Aorta (tissue), 5 donors: Measurements from ENCODE around the gene PNPO. TPM values are rescaled to one million over a fixed set of nuclear protein-coding genes. Genes with fewer than 3 reads are reported as not detected.

Experiments
- ATAC-seq: fragments of 200-7000 bp; cut with Tn5 transposase; one replicate; pipeline ENCODE4 v1.9.1; 2022; ENCODE audit warnings: moderate library complexity; ENCODE audit not compliant: low FRiP score
- DNase-seq, 2 donors: peaks; one replicate each; pipeline ENCODE4 v3.0.0-alpha.2; 2020
- H3K27ac ChIP-seq, 2 donors: one replicate each; pipeline ENCODE4 v1.5.1; 2013; ENCODE audit warnings: low read length in 2 of 2, mild to moderate bottlenecking in 2 of 2, moderate library complexity in 2 of 2, control low read depth in 1 of 2, inconsistent platforms in 1 of 2, low read depth in 1 of 2
- H3K27me3 ChIP-seq, 2 donors: one replicate each; pipeline ENCODE4 v1.6.1; 2013; ENCODE audit warnings: control low read depth in 1 of 2, low read length in 1 of 2, mild to moderate bottlenecking in 1 of 2, moderate library complexity in 1 of 2; ENCODE audit not compliant: insufficient read depth in 2 of 2, control insufficient read depth in 1 of 2
- H3K36me3 ChIP-seq, 2 donors: one replicate each; pipeline ENCODE4 v1.6.1; 2013; ENCODE audit warnings: control low read depth in 1 of 2, low read length in 1 of 2, mild to moderate bottlenecking in 1 of 2; ENCODE audit not compliant: insufficient read depth in 2 of 2, control insufficient read depth in 1 of 2
- H3K4me1 ChIP-seq, 2 donors: one replicate each; pipeline ENCODE4 v1.6.1; 2013; ENCODE audit warnings: low read length in 2 of 2, control low read depth in 1 of 2, mild to moderate bottlenecking in 1 of 2, moderate library complexity in 1 of 2; ENCODE audit not compliant: insufficient read depth in 2 of 2, control insufficient read depth in 1 of 2
- H3K4me3 ChIP-seq, 2 donors: one replicate each; pipeline ENCODE4 v1.5.1; 2013; ENCODE audit warnings: low read length in 2 of 2, control low read depth in 1 of 2, mild to moderate bottlenecking in 1 of 2
- H3K9me3 ChIP-seq: one replicate; pipeline ENCODE4 v1.6.1; 2013; ENCODE audit warnings: mild to moderate bottlenecking, low read length; ENCODE audit not compliant: control insufficient read depth
- WGBS, 2 donors: extraction: QIAGEN DNeasy Blood & Tissue Kit; methylation state at CpG; one replicate each; pipeline ENCODE4 v1.1.7; 2013; 5-methylcytosine and 5-hydroxymethylcytosine counted together
- intact Hi-C, 2 donors: fragments of 100-400 bp; cut with DNase I; formaldehyde crosslinking; loops; one replicate each; pipeline versions ENCODE4 v1.14.2 to v1.15.0; 2022
- polyA plus RNA-seq, 2 donors: library from polyadenylated mRNA; stranded (reverse); fragments of 200-250 nt; gene quantifications; one replicate each; pipeline ENCODE4 v1.2.3, GENCODE V29; 2013
- total RNA-seq, 2 donors: library from RNA; stranded (reverse); fragmentation: NEBNext Ultra II Directional; extraction: Animal tissue kit (Norgen Biotek cat#: 25700); gene quantifications; one replicate each; pipeline ENCODE4 v1.2.1, GENCODE V29; 2021
- donor health status: healthy with polysubstance abuse.
- donor health status: Bipolar disorder and iron deficiency.
- donor health status: DM: no; HTN: no; CAD: no.
- donor health status: DM: no; HTN: no; CAD: no.
- donor health status: DM: yes; HTN: yes; CAD: no.

The PNPO gene
- total and polyA plus RNA-seq, 4 donors, result 4.9 to 19.5 (median 10.6) TPM

- no peaks in the 10 kb centered on the region for H3K9me3 ChIP-seq
- H3K4me3 ChIP-seq, result no peak overlapping the region
- intact Hi-C loops, result loop anchor here in 1 of 2 donors (5.0 kb wide), 1 partner anchor 44 kb away; the partner anchor contains the start of gene PNPO
- H3K27ac ChIP-seq, result no peak overlapping the region
- DNase-seq (no peak), ATAC-seq (no peak)
- H3K4me1 ChIP-seq, result peaks cover 0 to 4% of the 10 kb centered on the region in 2 donors
- H3K27me3 ChIP-seq, result no peaks in the 10 kb centered on the region
- no peaks in the 10 kb centered on the region for H3K36me3 ChIP-seq
Measured at GRCh38 chr17:47898241-47898640, 43.1 kb upstream of the PNPO start.

GRCh38 chr17:47899643-47900042 is 41.7 kb upstream of the PNPO start:
- Histone ChIP-seq H3K27me3 (no peaks in the 10 kb centered on the region), H3K36me3 (no peaks in the 10 kb centered on the region), H3K27ac (peak overlapping the region in 1 of 2 donors; percentile 83), H3K9me3 (no peaks in the 10 kb centered on the region), H3K4me1 (peaks cover 4% of the 10 kb centered on the region in 2 donors), H3K4me3 (no peak overlapping the region)
- intact Hi-C loops, result loop anchor here in 1 of 2 donors (5.0 kb wide), 1 partner anchor 43 kb away; the partner anchor contains the start of gene PNPO
- DNase-seq (peak in 1 of 2 donors; percentile 31), ATAC-seq (no peak)
- WGBS, 2 donors, result 60 to 64% methylated on average over 5 of the region's 5 CpGs

DNA sequence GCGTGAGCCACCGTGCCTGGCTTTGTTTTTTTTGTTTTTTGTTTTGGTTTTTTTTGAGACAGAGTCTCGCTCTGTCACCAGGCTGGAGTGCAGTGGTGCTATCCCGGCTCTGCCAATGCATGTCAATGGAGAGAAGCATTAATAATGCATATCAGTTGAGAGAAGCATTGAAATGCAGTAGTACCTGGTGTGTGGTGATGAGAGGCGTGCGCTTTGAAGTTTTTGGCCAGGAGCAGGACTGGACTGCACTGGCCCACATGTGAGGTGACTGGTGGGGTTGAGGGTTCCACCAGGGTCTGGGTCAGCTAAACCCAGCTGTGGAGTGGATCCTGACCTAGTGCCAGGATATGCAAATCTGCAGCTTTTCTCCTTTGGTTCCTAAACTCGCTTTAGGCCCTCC is 39.9 kb upstream of the PNPO start:
- 58 to 69% methylated on average over 7 of the region's 7 CpGs for WGBS, 2 donors
- Histone ChIP-seq H3K4me3 (no peak overlapping the region), H3K36me3 (no peaks in the 10 kb centered on the region), H3K4me1 (peaks cover 4 to 6% of the 10 kb centered on the region in 2 donors), H3K9me3 (no peaks in the 10 kb centered on the region), H3K27me3 (no peaks in the 10 kb centered on the region), H3K27ac (no peak overlapping the region)
- peak in 1 of 2 donors; percentile 61 for DNase-seq
- no peak for ATAC-seq
- intact Hi-C loops, result no loop called here

DNA sequence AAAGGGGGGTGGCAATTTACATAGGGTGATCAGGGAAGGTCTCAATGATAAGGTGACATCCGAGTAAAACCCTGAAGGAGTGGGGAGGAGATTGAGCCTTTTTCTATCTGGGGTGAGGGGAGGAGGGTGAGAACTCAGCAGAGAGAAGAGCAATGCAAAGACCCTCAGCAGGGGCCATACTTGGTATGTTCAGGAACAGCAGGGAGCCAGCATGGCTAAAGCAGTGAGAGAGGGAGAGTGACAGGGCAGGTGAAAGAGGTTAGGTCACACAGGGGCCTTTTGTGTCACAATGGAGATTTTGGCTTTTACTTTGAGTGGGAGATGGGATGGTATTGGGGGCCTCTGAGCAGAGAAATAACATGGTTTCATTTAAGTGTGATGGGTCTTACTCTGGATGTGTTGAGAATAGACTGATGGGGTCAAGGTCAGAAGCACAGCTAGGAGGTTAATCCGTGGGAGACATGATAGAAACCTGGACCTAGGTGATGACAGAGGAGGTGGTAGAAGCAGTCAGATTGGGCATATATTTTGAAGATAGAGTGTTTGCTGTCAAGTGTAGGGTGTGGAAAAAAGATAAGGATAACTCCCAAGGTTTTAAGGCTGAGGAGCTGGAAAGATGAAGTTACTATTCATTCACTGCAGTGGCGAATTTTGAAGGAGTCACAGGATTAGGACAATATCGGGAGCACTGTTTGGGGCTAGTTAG is 39.2 kb upstream of the PNPO start:
- intact Hi-C loops, result no loop called here
- Histone ChIP-seq H3K4me3 (no peak overlapping the region), H3K4me1 (peaks cover 4 to 12% of the 10 kb centered on the region in 2 donors), H3K9me3 (no peaks in the 10 kb centered on the region), H3K27me3 (no peaks in the 10 kb centered on the region), H3K36me3 (no peaks in the 10 kb centered on the region), H3K27ac (peak overlapping the region in 1 of 2 donors; percentile 72)
- no peak for DNase-seq
- 73 to 86% methylated on average over 4 of the region's 4 CpGs for WGBS, 2 donors
- no peak for ATAC-seq

- H3K36me3 ChIP-seq, result no peaks in the 10 kb centered on the region
- intact Hi-C loops, result loop anchor here in 1 of 2 donors (1.0 kb wide), 1 partner anchor 36 kb away; the partner anchor contains the start of gene PNPO
- H3K4me3 ChIP-seq, result no peak overlapping the region
- peak; percentile 89 to 91 for DNase-seq
- ATAC-seq, result peak; percentile 87
- no peaks in the 10 kb centered on the region for H3K27me3 ChIP-seq
- peaks cover 0 to 23% of the 10 kb centered on the region in 2 donors for H3K4me1 ChIP-seq
- peak overlapping the region; percentile 84 to 91 for H3K27ac ChIP-seq
- WGBS, 2 donors, result 6 to 9% methylated on average over 8 of the region's 8 CpGs
- H3K9me3 ChIP-seq, result no peaks in the 10 kb centered on the region
Measured at GRCh38 chr17:47905221-47905733, 36.1 kb upstream of the PNPO start.

- WGBS, 2 donors, result 57 to 66% methylated on average over 3 of the region's 3 CpGs
- H3K4me3 ChIP-seq, result no peak overlapping the region
- H3K36me3 ChIP-seq, result no peaks in the 10 kb centered on the region
- no peaks in the 10 kb centered on the region for H3K9me3 ChIP-seq
- H3K4me1 ChIP-seq, result peaks cover 0 to 23% of the 10 kb centered on the region in 2 donors
- peak overlapping the region; percentile 84 to 91 for H3K27ac ChIP-seq
- DNase-seq, result no peak
- intact Hi-C loops, result no loop called here
- no peaks in the 10 kb centered on the region for H3K27me3 ChIP-seq
- ATAC-seq, result no peak
Measured at GRCh38 chr17:47906443-47906842, 34.9 kb upstream of the PNPO start.

DNA sequence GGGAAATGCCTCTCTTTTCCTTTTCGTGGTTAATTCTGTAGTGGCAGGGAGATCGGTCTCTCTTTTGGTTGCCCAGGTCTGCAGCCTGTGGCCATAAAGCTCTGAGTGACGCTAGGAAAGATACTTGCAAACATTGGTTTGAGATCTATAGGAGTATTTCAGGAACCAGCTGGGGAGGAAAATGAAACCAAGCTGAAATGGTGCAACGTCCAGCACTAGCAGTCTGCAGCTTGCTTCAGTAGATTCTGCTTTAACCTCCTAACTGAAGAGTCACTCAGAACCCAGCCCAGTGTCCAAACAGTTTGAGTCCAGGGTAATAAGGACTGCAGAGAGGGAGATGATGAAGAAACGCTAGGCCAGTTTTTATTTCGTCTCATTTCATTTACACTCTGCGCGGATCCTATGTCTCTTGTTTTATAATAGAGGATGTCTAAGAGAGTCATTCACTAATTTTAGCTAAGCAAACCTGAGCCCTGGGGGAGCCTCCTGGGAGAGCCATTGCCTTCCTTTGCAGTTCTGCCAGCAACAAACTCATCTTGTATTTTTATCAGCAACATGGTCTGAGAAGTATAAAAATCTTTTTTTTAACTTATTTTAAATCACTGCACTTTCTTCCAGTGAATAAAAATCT is 33.3 kb upstream of the PNPO start:
- ATAC-seq (no peak), DNase-seq (no peak)
- H3K36me3 ChIP-seq, result no peaks in the 10 kb centered on the region
- WGBS, 2 donors, result 39 to 41% methylated on average over 8 of the region's 8 CpGs
- no peaks in the 10 kb centered on the region for H3K9me3 ChIP-seq
- no peaks in the 10 kb centered on the region for H3K27me3 ChIP-seq
- peaks cover 0 to 23% of the 10 kb centered on the region in 2 donors for H3K4me1 ChIP-seq
- H3K4me3 ChIP-seq, result no peak overlapping the region
- peak overlapping the region; percentile 61 to 72 for H3K27ac ChIP-seq
- intact Hi-C loops, result no loop called here

GRCh38 chr17:47913050-47913449 is 28.3 kb upstream of the PNPO start:
- H3K4me3 ChIP-seq, result no peak overlapping the region
- no peaks in the 10 kb centered on the region for H3K36me3 ChIP-seq
- H3K4me1 ChIP-seq, result peaks cover 0 to 12% of the 10 kb centered on the region in 2 donors
- intact Hi-C loops, result no loop called here
- H3K27me3 ChIP-seq, result no peaks in the 10 kb centered on the region
- WGBS, 2 donors, result 92 to 100% methylated on average over 2 of the region's 2 CpGs
- DNase-seq (no peak), ATAC-seq (no peak)
- no peak overlapping the region for H3K27ac ChIP-seq
- H3K9me3 ChIP-seq, result no peaks in the 10 kb centered on the region
